HAP-1 (cell line): ENCODE data around the gene SLC8A1.

ENCODE experiments used
- DNase-seq, 2 experiments: peaks; one replicate each; pipeline ENCODE4 v3.0.0-alpha.2; 2016 to 2020; ENCODE audit warnings: low spot score in 2 of 2
- H3K27me3 ChIP-seq: fragments of 250-450 bp; sonication (Bioruptor Pico); 2 replicates; pipeline ENCODE4 v1.5.1; 2020; ENCODE audit warnings: low read depth, mild to moderate bottlenecking, moderate library complexity
- H3K36me3 ChIP-seq: fragments of 250-450 bp; sonication (Bioruptor Pico); replicated peaks from 2 replicates; pipeline ENCODE4 v1.5.1; 2020; ENCODE audit warnings: mild to moderate bottlenecking
- H3K4me1 ChIP-seq: fragments of 250-450 bp; sonication (Bioruptor Pico); 2 replicates; pipeline ENCODE4 v1.5.1; 2020; ENCODE audit warnings: mild to moderate bottlenecking
- H3K4me3 ChIP-seq: fragments of 250-450 bp; sonication (Bioruptor Pico); 2 replicates; pipeline ENCODE4 v1.5.1; 2020; ENCODE audit warnings: mild to moderate bottlenecking, moderate library complexity
- H3K9me3 ChIP-seq: fragments of 250-450 bp; sonication (Bioruptor Pico); 2 replicates; pipeline ENCODE4 v1.5.1; 2020; ENCODE audit warnings: mild to moderate bottlenecking, moderate library complexity
- in situ Hi-C: fragments of 300-500 bp; cut with MboI; formaldehyde crosslinking; loops from 3 replicates; pipeline ENCODE4 v1.14.3; 2020; ENCODE audit warnings: low sequenced_read_pairs, inconsistent platforms, mixed read lengths

Gene SLC8A1

GRCh38 chr2:40452786-40453185, 896 bp upstream of the SLC8A1 start:
- Histone ChIP-seq H3K4me3 (no peak overlapping the region), H3K4me1 (peaks cover 5% of the 10 kb centered on the region; the same call in 1 of the 2 replicates), H3K36me3 (no peaks in the 10 kb centered on the region), H3K9me3 (no peaks in the 10 kb centered on the region), H3K27me3 (peaks cover 15% of the 10 kb centered on the region)
- DNase-seq: no peak
- in situ Hi-C loops: no loop called here

GRCh38 chr2:40450796-40451430, 977 bp downstream of the SLC8A1 start:
- no peaks in the 10 kb centered on the region for H3K9me3 ChIP-seq
- peak in 1 of 2 experiments; percentile 12 for DNase-seq
- peaks cover 3% of the 10 kb centered on the region; the same call in 1 of the 2 replicates for H3K4me1 ChIP-seq

GRCh38 chr2:40450066-40450795, 1.7 kb downstream of the SLC8A1 start:
- in situ Hi-C loops: no loop called here
- no peaks in the 10 kb centered on the region for H3K9me3 ChIP-seq
- no peak for DNase-seq
- H3K27me3 ChIP-seq: peaks cover 15% of the 10 kb centered on the region
- H3K4me3 ChIP-seq: no peak overlapping the region
- H3K36me3 ChIP-seq: no peaks in the 10 kb centered on the region
- H3K4me1 ChIP-seq: peaks cover 3% of the 10 kb centered on the region; the same call in 1 of the 2 replicates

More at GRCh38 chr2:40450796-40451430, 977 bp downstream of the SLC8A1 start:
- H3K4me3 ChIP-seq: peak overlapping the region; percentile 27
- H3K36me3 ChIP-seq: no peaks in the 10 kb centered on the region
- H3K27me3 ChIP-seq: peaks cover 15% of the 10 kb centered on the region
- in situ Hi-C loops: no loop called here

- Histone ChIP-seq H3K9me3 (no peaks in the 10 kb centered on the region), H3K27me3 (peaks cover 15% of the 10 kb centered on the region), H3K4me1 (peaks cover 3% of the 10 kb centered on the region; the same call in 1 of the 2 replicates), H3K36me3 (no peaks in the 10 kb centered on the region), H3K4me3 (no peak overlapping the region)
- DNase-seq: peak; percentile 23 to 45
- in situ Hi-C loops: no loop called here
Measured at GRCh38 chr2:40448476-40449079, 3.3 kb downstream of the SLC8A1 start.

- in situ Hi-C loops: no loop called here
- peaks cover 6% of the 10 kb centered on the region for H3K27me3 ChIP-seq
- no peaks in the 10 kb centered on the region for H3K4me1 ChIP-seq
- no peak overlapping the region for H3K4me3 ChIP-seq
- no peaks in the 10 kb centered on the region for H3K9me3 ChIP-seq
- no peaks in the 10 kb centered on the region for H3K36me3 ChIP-seq
- no peak for DNase-seq
Measured at GRCh38 chr2:40445467-40445866, 6.4 kb downstream of the SLC8A1 start.

GRCh38 chr2:40440835-40441234, 11.1 kb downstream of the SLC8A1 start:
- Histone ChIP-seq H3K36me3 (no peaks in the 10 kb centered on the region), H3K9me3 (no peaks in the 10 kb centered on the region), H3K27me3 (no peaks in the 10 kb centered on the region), H3K4me3 (no peak overlapping the region), H3K4me1 (no peaks in the 10 kb centered on the region)
- no peak for DNase-seq
- in situ Hi-C loops: no loop called here

- H3K4me3 ChIP-seq: no peak overlapping the region
- H3K36me3 ChIP-seq: no peaks in the 10 kb centered on the region
- no peak for DNase-seq
- no peaks in the 10 kb centered on the region for H3K4me1 ChIP-seq
- H3K27me3 ChIP-seq: no peaks in the 10 kb centered on the region
- no peaks in the 10 kb centered on the region for H3K9me3 ChIP-seq
- in situ Hi-C loops: no loop called here
Measured at GRCh38 chr2:40439473-40439872, 12.4 kb downstream of the SLC8A1 start.

GRCh38 chr2:40436093-40436475, 15.8 kb downstream of the SLC8A1 start:
- no peaks in the 10 kb centered on the region for H3K4me1 ChIP-seq
- no peak for DNase-seq
- in situ Hi-C loops: no loop called here

GRCh38 chr2:40435426-40436092, 16.3 kb downstream of the SLC8A1 start:
- Histone ChIP-seq H3K4me1 (no peaks in the 10 kb centered on the region), H3K36me3 (no peaks in the 10 kb centered on the region), H3K9me3 (no peaks in the 10 kb centered on the region), H3K4me3 (no peak overlapping the region), H3K27me3 (no peaks in the 10 kb centered on the region)
- in situ Hi-C loops: no loop called here
- no peak for DNase-seq

More at GRCh38 chr2:40436093-40436475, 15.8 kb downstream of the SLC8A1 start:
- no peaks in the 10 kb centered on the region for H3K27me3 ChIP-seq
- H3K36me3 ChIP-seq: no peaks in the 10 kb centered on the region
- H3K9me3 ChIP-seq: no peaks in the 10 kb centered on the region
- H3K4me3 ChIP-seq: no peak overlapping the region

GRCh38 chr2:40434731-40435271, 17.1 kb downstream of the SLC8A1 start:
- Histone ChIP-seq H3K36me3 (no peaks in the 10 kb centered on the region), H3K4me3 (no peak overlapping the region), H3K9me3 (no peaks in the 10 kb centered on the region), H3K4me1 (no peaks in the 10 kb centered on the region), H3K27me3 (no peaks in the 10 kb centered on the region)
- in situ Hi-C loops: no loop called here
- no peak for DNase-seq

GRCh38 chr2:40433736-40434135, 18.2 kb downstream of the SLC8A1 start:
- Histone ChIP-seq H3K9me3 (no peaks in the 10 kb centered on the region), H3K4me1 (no peaks in the 10 kb centered on the region), H3K4me3 (no peak overlapping the region), H3K27me3 (no peaks in the 10 kb centered on the region), H3K36me3 (no peaks in the 10 kb centered on the region)
- no peak for DNase-seq
- in situ Hi-C loops: no loop called here

GRCh38 chr2:40432921-40433483, 18.9 kb downstream of the SLC8A1 start:
- Histone ChIP-seq H3K9me3 (no peaks in the 10 kb centered on the region), H3K4me3 (no peak overlapping the region), H3K27me3 (no peaks in the 10 kb centered on the region), H3K4me1 (no peaks in the 10 kb centered on the region), H3K36me3 (no peaks in the 10 kb centered on the region)
- in situ Hi-C loops: no loop called here
- DNase-seq: no peak

GRCh38 chr2:40431600-40431955, 20.3 kb downstream of the SLC8A1 start:
- H3K27me3 ChIP-seq: no peaks in the 10 kb centered on the region
- H3K4me3 ChIP-seq: no peak overlapping the region
- in situ Hi-C loops: no loop called here
- no peaks in the 10 kb centered on the region for H3K9me3 ChIP-seq
- H3K36me3 ChIP-seq: no peaks in the 10 kb centered on the region
- no peak for DNase-seq
- H3K4me1 ChIP-seq: no peaks in the 10 kb centered on the region
